Progenitor cell of endocrine pancreas (in vitro differentiated cells): ENCODE results near the gene PFN1. TPM values are rescaled to one million over a fixed set of nuclear protein-coding genes. Genes with fewer than 3 reads are reported as not detected.

Experiments used
- DNase-seq: peaks from one replicate; pipeline ENCODE4 v3.0.0; 2021; ENCODE audit warnings: low spot score; ENCODE audit not compliant: unreplicated experiment
- H3K27ac Mint-ChIP-seq: 2 replicates; pipeline ENCODE4 v1.8.0; 2021; ENCODE audit warnings: mild to moderate bottlenecking, moderate library complexity, mixed read lengths
- H3K27me3 Mint-ChIP-seq: 2 replicates; pipeline ENCODE4 v1.8.0; 2021; ENCODE audit warnings: mixed read lengths
- H3K36me3 Mint-ChIP-seq: 2 replicates; pipeline ENCODE4 v1.8.0; 2022; ENCODE audit warnings: mixed read lengths; ENCODE audit not compliant: insufficient read depth
- H3K4me1 Mint-ChIP-seq: 2 replicates; pipeline ENCODE4 v1.8.0; 2021; ENCODE audit warnings: low read depth, mixed read lengths
- H3K4me3 Mint-ChIP-seq: 2 replicates; pipeline ENCODE4 v1.8.0; 2021; ENCODE audit warnings: low read depth, mild to moderate bottlenecking, moderate library complexity, mixed read lengths
- H3K9me3 Mint-ChIP-seq: 2 replicates; pipeline ENCODE4 v1.8.0; 2021; ENCODE audit warnings: low read depth, mixed read lengths
- CTCF ChIP-seq: fragments of 200-600 bp; sonication (generic); IDR thresholded peaks from one replicate; pipeline ENCODE4 v1.5.0; 2021; ENCODE audit warnings: antibody characterized with exemption, mild to moderate bottlenecking; ENCODE audit not compliant: unreplicated experiment
- total RNA-seq: library from RNA; stranded (reverse); gene quantifications from 2 replicates; pipeline ENCODE4 v1.2.1, GENCODE V29; 2021

PFN1 gene
- total RNA-seq, 1 donor from 2014 or later = 372 TPM

- Mint-ChIP-seq H3K27ac (peak overlapping the region; percentile 94), H3K4me1 (peaks cover 21% of the 10 kb centered on the region), H3K27me3 (no peaks in the 10 kb centered on the region), H3K9me3 (no peaks in the 10 kb centered on the region), H3K36me3 (peaks cover 5% of the 10 kb centered on the region), H3K4me3 (peak overlapping the region; percentile 85)
- no peak for TF ChIP-seq CTCF
- DNase-seq = no peak
Measured at GRCh38 chr17:4938688-4939545, 9.4 kb downstream of the PFN1 start.

GRCh38 chr17:4938069-4938491 lies 10.2 kb downstream of the PFN1 start:
- Mint-ChIP-seq H3K27ac (peak overlapping the region; percentile 94), H3K4me3 (peak overlapping the region; percentile 85), H3K4me1 (peaks cover 21% of the 10 kb centered on the region), H3K9me3 (no peaks in the 10 kb centered on the region), H3K36me3 (peaks cover 5% of the 10 kb centered on the region), H3K27me3 (no peaks in the 10 kb centered on the region)
- TF ChIP-seq CTCF = no peak
- no peak for DNase-seq

- peaks cover 5% of the 10 kb centered on the region for H3K36me3 Mint-ChIP-seq
- no peaks in the 10 kb centered on the region for H3K27me3 Mint-ChIP-seq
- H3K4me1 Mint-ChIP-seq = peaks cover 21% of the 10 kb centered on the region
- no peak for TF ChIP-seq CTCF
- H3K9me3 Mint-ChIP-seq = no peaks in the 10 kb centered on the region
- no peak overlapping the region for H3K4me3 Mint-ChIP-seq
- no peak for DNase-seq
- H3K27ac Mint-ChIP-seq = no peak overlapping the region
Measured at GRCh38 chr17:4937553-4937952, 10.8 kb downstream of the PFN1 start.

- no peak overlapping the region for H3K4me3 Mint-ChIP-seq
- peaks cover 16% of the 10 kb centered on the region for H3K4me1 Mint-ChIP-seq
- H3K27me3 Mint-ChIP-seq = no peaks in the 10 kb centered on the region
- no peaks in the 10 kb centered on the region for H3K9me3 Mint-ChIP-seq
- no peak overlapping the region for H3K27ac Mint-ChIP-seq
- TF ChIP-seq CTCF = no peak
- peaks cover 5% of the 10 kb centered on the region for H3K36me3 Mint-ChIP-seq
- DNase-seq = no peak
Measured at GRCh38 chr17:4936436-4936835, 11.9 kb downstream of the PFN1 start.

- H3K27me3 Mint-ChIP-seq = no peaks in the 10 kb centered on the region
- no peak overlapping the region for H3K27ac Mint-ChIP-seq
- H3K9me3 Mint-ChIP-seq = no peaks in the 10 kb centered on the region
- DNase-seq = no peak
- no peak overlapping the region for H3K4me3 Mint-ChIP-seq
- peaks cover 9% of the 10 kb centered on the region for H3K4me1 Mint-ChIP-seq
- no peak for TF ChIP-seq CTCF
- H3K36me3 Mint-ChIP-seq = peaks cover 4% of the 10 kb centered on the region
Measured at GRCh38 chr17:4935650-4936049, 12.7 kb downstream of the PFN1 start.
